LoVo (cell line): ENCODE results near the gene RAP1A.
A peak's percentile ranks its signal among the peaks of the same experiment; 100 is the strongest.
"Not testable (repeated sequence)": the region's sequence is repeated elsewhere in the genome, so short reads cannot be mapped to it uniquely, and the experiment has no call there.

Source experiments
- DNase-seq: peaks from one replicate; pipeline ENCODE4 v3.0.0-alpha.2; 2016; ENCODE audit warnings: low spot score

RAP1A gene

GRCh38 chr1:111737216-111738132 is 117.9 kb downstream of the RAP1A start:
- DNase-seq = no peak

GRCh38 chr1:111738133-111738435 is 118.5 kb downstream of the RAP1A start:
- no peak for DNase-seq

- peak; percentile 72 for DNase-seq
Measured at GRCh38 chr1:111738436-111739193, 119.0 kb downstream of the RAP1A start.

- DNase-seq = peak; percentile 91
Measured at GRCh38 chr1:111739194-111739924, 119.8 kb downstream of the RAP1A start, which contains the start of gene INKA2. Gene INKA2, minus strand, starts transcription at chr1:111739395. Its CDS starts 153 bp downstream, at chr1:111739242.

- peak; percentile 35 for DNase-seq
Measured at GRCh38 chr1:111739925-111740765, 120.6 kb downstream of the RAP1A start.

GRCh38 chr1:111742292-111742691 is 122.7 kb downstream of the RAP1A start:
- DNase-seq = not testable (repeated sequence)

- no peak for DNase-seq
Measured at GRCh38 chr1:111742938-111743549, 123.5 kb downstream of the RAP1A start.

GRCh38 chr1:111743679-111744101 is 124.1 kb downstream of the RAP1A start:
- DNase-seq = no peak

- DNase-seq = no peak
Measured at GRCh38 chr1:111745675-111746613, 126.4 kb downstream of the RAP1A start.

GRCh38 chr1:111746614-111746999 is 127.0 kb downstream of the RAP1A start:
- no peak for DNase-seq

- peak; percentile 88 for DNase-seq
Measured at GRCh38 chr1:111747282-111747734, 127.7 kb downstream of the RAP1A start.

- DNase-seq = no peak
Measured at GRCh38 chr1:111747947-111748346, 128.4 kb downstream of the RAP1A start.

GRCh38 chr1:111749628-111750027 is 130.0 kb downstream of the RAP1A start:
- DNase-seq = no peak

GRCh38 chr1:111750856-111751255 is 131.3 kb downstream of the RAP1A start:
- DNase-seq = no peak

GRCh38 chr1:111751906-111752575 is 132.5 kb downstream of the RAP1A start:
- DNase-seq = no peak

- DNase-seq = no peak
Measured at GRCh38 chr1:111754984-111755330, 135.4 kb downstream of the RAP1A start.

GRCh38 chr1:111755331-111756123 is 135.9 kb downstream of the RAP1A start, which contains the start of gene DDX20:
Gene DDX20, plus strand, starts transcription at chr1:111755901. Its CDS starts 24 bp downstream, at chr1:111755925.
- peak; percentile 93 for DNase-seq

- no peak for DNase-seq
Measured at GRCh38 chr1:111756124-111756513, 136.5 kb downstream of the RAP1A start.
